ENCODE data around the gene CUBN. TPM values are rescaled to one million over a fixed set of nuclear protein-coding genes. Genes with fewer than 3 reads are reported as not detected.

CUBN gene
- total and polyA plus RNA-seq, 2 of the 13 experiments (the other 11 are each of a cell fraction or from before 2014, with no cell fraction given): 0.27 to 0.32 TPM

GRCh38 chr10:17109046-17109445, 20.6 kb downstream of the CUBN start:
- 59% methylated on average over 2 of the region's 2 CpGs for WGBS (ENCODE audit: low lambda C conversion rate)
- Histone ChIP-seq H3K79me2 (ENCODE audit: insufficient read depth, low read length) (no peaks in the 10 kb centered on the region), H3K36me3 (replicated peaks in 1 of 2; ENCODE audit: control insufficient read depth in 1 of 2, insufficient read depth in 2 of 2, low read length in 2 of 2) (no peaks in the 10 kb centered on the region), H4K20me1 (ENCODE audit: insufficient read depth, low read length) (no peaks in the 10 kb centered on the region), H3K27me3 (ENCODE audit: control insufficient read depth in 1 of 2, insufficient read depth in 2 of 2, low read length in 2 of 2) (no peaks in the 10 kb centered on the region), H2AFZ (ENCODE audit: low read length) (no peak overlapping the region), H3K9ac (ENCODE audit: insufficient read depth, low read depth, low read length) (no peak overlapping the region), H3K9me3 (ENCODE audit: low read length) (no peaks in the 10 kb centered on the region), H3K4me3 (replicated peaks in 1 of 3; ENCODE audit: insufficient read depth in 1 of 3, low read depth in 2 of 3, low read length in 3 of 3) (no peak overlapping the region), H3K4me1 (ENCODE audit: insufficient read depth, low read length) (no peaks in the 10 kb centered on the region), H3K4me2 (ENCODE audit: low read depth, low read length) (no peak overlapping the region), H3K27ac (ENCODE audit: extremely low read length, insufficient read depth, low read length) (no peak overlapping the region)
- ATAC-seq (no peak), DNase-seq (ENCODE audit: low spot score) (no peak), FAIRE-seq (no peak)
- in situ Hi-C loops (cut with HindIII; ENCODE audit: extremely low pct_ligation_motif_present, low pct_unique_long_range_greater_than_20kb) (no loop called here), intact Hi-C loops (cut with micrococcal nuclease; ENCODE audit: unreplicated experiment) (no loop called here)
- no TSS peak for BruUV-seq (replicated peaks)
- POLR2A ChIA-PET: no interaction called here
- CTCF ChIA-PET (ENCODE audit: low intra/inter-chr PET ratio, low total read pairs): no interaction called here
- no peak for TF ChIP-seq THAP9 (CRISPR knock-in tag; IDR thresholded peaks at IDR 0.05; ENCODE audit: borderline replicate concordance)
- no peak for TF ChIP-seq ZNF790 (CRISPR knock-in tag; IDR thresholded peaks at IDR 0.05; ENCODE audit: borderline replicate concordance)
- no peak for TF ChIP-seq ZNF256 (CRISPR knock-in tag; conservative IDR thresholded peaks at IDR 0.05)
- no peak for TF ChIP-seq ZNF569 (CRISPR knock-in tag; IDR thresholded peaks at IDR 0.05; ENCODE audit: borderline replicate concordance)
- no peak for TF ChIP-seq ZBTB46 (CRISPR knock-in tag; IDR thresholded peaks at IDR 0.05; ENCODE audit: borderline replicate concordance)
- no peak for TF ChIP-seq ZNF510 (CRISPR knock-in tag; IDR thresholded peaks at IDR 0.05; ENCODE audit: low read depth)
- TF ChIP-seq EZH2 (conservative IDR thresholded peaks at IDR 0.05; ENCODE audit: low read depth, low read length): no peak
- TF ChIP-seq IKZF5 (CRISPR knock-in tag; IDR thresholded peaks at IDR 0.05): no peak
- no peak for TF ChIP-seq PRMT3 (CRISPR knock-in tag; IDR thresholded peaks at IDR 0.05; ENCODE audit: borderline replicate concordance, low read depth)
- TF ChIP-seq SP4 (CRISPR knock-in tag; IDR thresholded peaks at IDR 0.05): no peak
